ENCODE measurements around the gene GLRA1. TPM values are rescaled to one million over a fixed set of nuclear protein-coding genes. Genes with fewer than 3 reads are reported as not detected.
"Not testable (repeated sequence)": the region's sequence is repeated elsewhere in the genome, so short reads cannot be mapped to it uniquely, and the experiment has no call there.

The GLRA1 gene
- total RNA-seq, 1 donor from 2014 or later = not detected

DNA sequence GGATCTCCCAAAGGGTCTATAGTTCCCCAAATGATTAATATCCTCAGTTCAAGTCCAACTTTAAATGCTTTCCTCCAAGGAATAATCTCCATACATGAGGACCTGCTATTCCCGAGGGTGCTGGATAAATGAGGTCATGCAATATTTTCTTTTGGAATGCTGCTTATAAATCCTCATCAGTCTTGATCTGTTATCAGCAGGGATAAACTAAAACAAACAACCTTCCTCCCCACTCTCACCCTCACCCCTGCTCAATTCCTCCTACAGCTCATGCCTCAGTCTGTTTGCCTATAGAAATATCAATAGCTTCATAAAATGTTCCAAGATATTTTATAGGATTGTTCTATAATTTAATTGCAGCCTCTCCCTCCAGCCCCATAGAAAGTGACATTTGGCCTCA, 61.1 kb downstream of the GLRA1 start:
- intact Hi-C loops (cut with DNase I) = no loop called here
- Histone ChIP-seq H3K27me3 (no peaks in the 10 kb centered on the region), H3K4me1 (no peaks in the 10 kb centered on the region), H3K4me3 (no peak overlapping the region), H3K9me3 (no peaks in the 10 kb centered on the region), H3K27ac (no peak overlapping the region), H3K36me3 (no peaks in the 10 kb centered on the region)
- TF ChIP-seq, protein P1, sequence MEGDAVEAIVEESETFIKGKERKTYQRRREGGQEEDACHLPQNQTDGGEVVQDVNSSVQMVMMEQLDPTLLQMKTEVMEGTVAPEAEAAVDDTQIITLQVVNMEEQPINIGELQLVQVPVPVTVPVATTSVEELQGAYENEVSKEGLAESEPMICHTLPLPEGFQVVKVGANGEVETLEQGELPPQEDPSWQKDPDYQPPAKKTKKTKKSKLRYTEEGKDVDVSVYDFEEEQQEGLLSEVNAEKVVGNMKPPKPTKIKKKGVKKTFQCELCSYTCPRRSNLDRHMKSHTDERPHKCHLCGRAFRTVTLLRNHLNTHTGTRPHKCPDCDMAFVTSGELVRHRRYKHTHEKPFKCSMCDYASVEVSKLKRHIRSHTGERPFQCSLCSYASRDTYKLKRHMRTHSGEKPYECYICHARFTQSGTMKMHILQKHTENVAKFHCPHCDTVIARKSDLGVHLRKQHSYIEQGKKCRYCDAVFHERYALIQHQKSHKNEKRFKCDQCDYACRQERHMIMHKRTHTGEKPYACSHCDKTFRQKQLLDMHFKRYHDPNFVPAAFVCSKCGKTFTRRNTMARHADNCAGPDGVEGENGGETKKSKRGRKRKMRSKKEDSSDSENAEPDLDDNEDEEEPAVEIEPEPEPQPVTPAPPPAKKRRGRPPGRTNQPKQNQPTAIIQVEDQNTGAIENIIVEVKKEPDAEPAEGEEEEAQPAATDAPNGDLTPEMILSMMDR (IDR thresholded peaks at IDR 0.05) = no peak
- no peak for DNase-seq (ENCODE audit: low spot score in 2 of 2)

DNA sequence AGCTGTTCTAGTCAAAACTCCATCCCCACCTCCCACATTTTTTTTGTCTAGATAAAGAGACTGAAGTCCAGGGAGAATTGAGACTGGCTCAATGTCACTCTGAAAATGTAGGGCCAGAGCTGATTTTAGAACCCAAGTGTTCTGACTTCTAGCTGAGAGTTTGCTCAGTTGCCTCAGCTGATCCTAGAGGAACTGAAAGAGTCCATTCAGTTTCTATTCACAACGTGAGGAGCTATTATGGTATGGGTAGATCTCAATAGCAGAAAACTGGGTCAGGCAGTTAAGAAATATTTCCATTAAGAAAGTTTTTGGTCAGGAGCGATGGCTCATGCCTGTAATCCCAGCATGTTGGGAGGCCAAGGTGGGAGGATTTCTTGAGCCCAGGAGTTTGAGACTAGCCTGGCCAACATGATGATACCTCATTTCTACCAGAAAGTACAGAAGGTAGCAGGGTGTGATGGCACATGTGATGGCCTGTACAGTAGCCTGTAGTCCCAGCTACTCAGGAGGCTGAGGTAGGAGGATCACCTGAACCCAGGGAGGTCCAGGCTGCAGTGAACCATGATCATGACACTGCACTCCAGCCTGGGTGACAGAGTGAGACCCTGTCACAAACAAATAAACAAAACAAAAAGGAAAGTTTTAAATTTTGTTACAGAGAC, 61.7 kb downstream of the GLRA1 start:
- H3K27ac ChIP-seq = no peak overlapping the region
- intact Hi-C loops (cut with DNase I) = no loop called here
- H3K9me3 ChIP-seq = no peaks in the 10 kb centered on the region
- no peaks in the 10 kb centered on the region for H3K27me3 ChIP-seq
- no peaks in the 10 kb centered on the region for H3K4me1 ChIP-seq
- DNase-seq (ENCODE audit: low spot score in 2 of 2) = no peak
- TF ChIP-seq, protein P1 (IDR thresholded peaks at IDR 0.05) = no peak
- H3K36me3 ChIP-seq = no peaks in the 10 kb centered on the region
- no peak overlapping the region for H3K4me3 ChIP-seq

DNA sequence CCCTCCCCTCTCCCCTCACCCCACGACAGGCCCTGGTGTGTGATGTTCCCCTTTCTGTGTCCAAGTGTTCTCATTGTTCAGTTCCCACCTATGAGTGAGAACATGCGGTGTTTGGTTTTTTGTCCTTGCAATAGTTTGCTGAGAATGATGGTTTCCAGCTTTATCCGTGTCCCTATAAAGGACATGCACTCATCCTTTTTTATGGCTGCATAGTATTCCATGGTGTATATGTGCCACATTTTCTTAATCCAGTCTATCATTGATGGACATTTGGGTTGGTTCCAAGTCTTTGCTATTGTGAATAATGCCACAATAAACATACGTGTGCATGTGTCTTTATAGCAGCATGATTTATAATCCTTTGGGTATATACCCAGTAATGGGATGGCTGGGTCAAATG, 63.8 kb downstream of the GLRA1 start:
- H3K36me3 ChIP-seq; intact Hi-C loops (cut with DNase I); H3K4me3 ChIP-seq; H3K4me1 ChIP-seq; H3K9me3 ChIP-seq; DNase-seq (ENCODE audit: low spot score in 2 of 2); H3K27ac ChIP-seq; H3K27me3 ChIP-seq: not testable (repeated sequence)

DNA sequence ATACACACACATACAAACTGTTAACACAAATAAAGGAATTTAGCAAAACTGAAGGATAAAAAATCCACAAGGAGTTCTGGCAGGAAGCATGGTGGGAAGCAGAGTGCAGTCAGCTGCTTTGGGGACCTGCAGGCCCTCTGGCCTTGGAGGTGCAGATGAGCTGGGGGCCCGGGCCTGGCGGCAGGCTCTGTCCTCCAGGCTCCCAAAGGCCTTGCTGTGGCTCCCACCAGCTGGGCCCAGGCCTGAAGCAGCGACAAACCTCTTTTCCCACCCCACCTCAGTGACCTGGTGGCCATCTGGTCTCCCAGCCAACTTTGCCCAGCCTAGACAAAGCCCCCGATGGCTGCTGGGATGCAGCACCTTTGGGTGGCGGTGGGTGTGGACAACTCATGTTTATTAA, 67.8 kb downstream of the GLRA1 start:
- H3K36me3 ChIP-seq = no peaks in the 10 kb centered on the region
- H3K27ac ChIP-seq = no peak overlapping the region
- no peak for DNase-seq (ENCODE audit: low spot score in 2 of 2)
- no peaks in the 10 kb centered on the region for H3K9me3 ChIP-seq
- TF ChIP-seq, protein P1 (IDR thresholded peaks at IDR 0.05) = no peak
- no peaks in the 10 kb centered on the region for H3K27me3 ChIP-seq
- H3K4me3 ChIP-seq = no peak overlapping the region
- intact Hi-C loops (cut with DNase I) = no loop called here
- H3K4me1 ChIP-seq = no peaks in the 10 kb centered on the region

DNA sequence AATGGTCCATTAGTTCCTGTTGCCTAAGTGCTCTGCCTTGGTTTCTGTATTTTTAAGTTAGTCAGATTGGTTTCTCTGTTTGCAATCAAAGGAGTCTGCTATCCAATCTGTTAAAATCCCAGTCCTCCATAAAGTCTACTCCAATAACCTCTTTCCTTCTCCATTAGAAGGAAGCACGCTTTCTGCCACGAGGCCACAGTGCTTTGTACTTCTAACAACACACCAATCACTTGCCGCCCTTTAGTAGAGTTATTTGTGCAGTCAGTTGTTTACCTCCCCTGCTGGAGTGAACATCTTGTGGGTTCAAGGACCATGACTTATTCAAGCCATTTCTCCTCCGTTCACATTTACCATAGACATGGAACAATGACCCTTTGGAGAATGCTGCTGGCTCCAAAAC, 69.0 kb downstream of the GLRA1 start:
- no peak for DNase-seq (ENCODE audit: low spot score in 2 of 2)
- no peaks in the 10 kb centered on the region for H3K36me3 ChIP-seq
- TF ChIP-seq, protein P1 (IDR thresholded peaks at IDR 0.05) = no peak
- intact Hi-C loops (cut with DNase I) = no loop called here
- no peak overlapping the region for H3K27ac ChIP-seq
- no peaks in the 10 kb centered on the region for H3K9me3 ChIP-seq
- H3K4me3 ChIP-seq = no peak overlapping the region
- H3K4me1 ChIP-seq = no peaks in the 10 kb centered on the region
- no peaks in the 10 kb centered on the region for H3K27me3 ChIP-seq

DNA sequence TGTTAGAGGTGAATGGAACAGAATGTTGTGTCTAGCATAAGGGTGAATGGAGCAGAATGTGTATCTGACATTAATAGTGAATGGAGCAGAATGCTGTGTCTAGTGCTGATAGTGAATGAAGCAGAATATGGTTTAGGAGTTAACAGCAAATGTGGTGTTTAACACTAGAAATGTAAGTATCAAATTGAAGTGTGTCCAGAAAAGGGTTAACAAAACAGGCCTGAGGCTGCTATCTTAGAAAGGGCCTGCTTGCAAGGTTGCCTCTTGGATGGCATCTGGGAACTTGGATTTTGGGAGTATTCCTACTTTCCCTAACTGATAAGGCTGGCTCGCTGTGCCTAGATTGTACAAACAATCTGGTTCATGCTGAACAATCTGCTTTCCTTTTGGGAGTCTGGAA, 76.8 kb downstream of the GLRA1 start:
- peaks cover 0 to 5% of the 10 kb centered on the region in 2 donors for H3K9me3 ChIP-seq
- no peak overlapping the region for H3K4me3 ChIP-seq
- H3K4me1 ChIP-seq = no peaks in the 10 kb centered on the region
- no peaks in the 10 kb centered on the region for H3K27me3 ChIP-seq
- TF ChIP-seq, protein P1 (IDR thresholded peaks at IDR 0.05) = no peak
- no peaks in the 10 kb centered on the region for H3K36me3 ChIP-seq
- intact Hi-C loops (cut with DNase I) = no loop called here
- no peak for DNase-seq (ENCODE audit: low spot score in 2 of 2)
- H3K27ac ChIP-seq = no peak overlapping the region
